Bone marrow (tissue), 2 donors: ENCODE results near the gene CDCP1.

Experiments
- DNase-seq, 2 donors: peaks; one replicate each; lab custom pipeline; 2025; lab: John Stamatoyannopoulos, UW

CDCP1 gene

GRCh38 chr3:45110509-45110833 lies 35.7 kb downstream of the CDCP1 start:
- no peak for DNase-seq

GRCh38 chr3:45109771-45110508 lies 36.2 kb downstream of the CDCP1 start:
- peak; percentile 14 to 48 for DNase-seq

GRCh38 chr3:45106874-45107273 lies 39.3 kb downstream of the CDCP1 start:
- DNase-seq = no peak

GRCh38 chr3:45105855-45106671 lies 40.1 kb downstream of the CDCP1 start:
- no peak for DNase-seq

- no peak for DNase-seq
These were observed 41.2 kb downstream of the CDCP1 start for GRCh38 chr3:45104715-45105711.

GRCh38 chr3:45103753-45104714 lies 42.1 kb downstream of the CDCP1 start:
- no peak for DNase-seq

GRCh38 chr3:45103334-45103733 lies 42.8 kb downstream of the CDCP1 start:
- no peak for DNase-seq

GRCh38 chr3:45100981-45101407 lies 45.2 kb downstream of the CDCP1 start:
- no peak for DNase-seq

GRCh38 chr3:45098310-45098709 lies 47.9 kb downstream of the CDCP1 start:
- no peak for DNase-seq

- DNase-seq = no peak
These were observed 48.8 kb downstream of the CDCP1 start for GRCh38 chr3:45097296-45097883.

- DNase-seq = no peak
These were observed 50.2 kb downstream of the CDCP1 start for GRCh38 chr3:45095916-45096526.

- no peak for DNase-seq
These were observed 53.0 kb downstream of the CDCP1 start for GRCh38 chr3:45093176-45093575.

GRCh38 chr3:45092132-45093031 lies 53.8 kb downstream of the CDCP1 start:
- no peak for DNase-seq

- DNase-seq = no peak
These were observed 55.3 kb downstream of the CDCP1 start for GRCh38 chr3:45090855-45091254.

- no peak for DNase-seq
These were observed 57.4 kb downstream of the CDCP1 start for GRCh38 chr3:45088543-45089358.

GRCh38 chr3:45087155-45087554 lies 59.0 kb downstream of the CDCP1 start:
- DNase-seq = no peak

- DNase-seq = no peak
These were observed 61.1 kb downstream of the CDCP1 start for GRCh38 chr3:45084820-45085816.
